HG03039 (cell line): ENCODE measurements around the gene ANO7.
A peak's percentile ranks its signal among the peaks of the same experiment; 100 is the strongest.

Source experiments
- ATAC-seq: cut with Tn5 transposase; IDR thresholded peaks from one replicate; pipeline ENCODE4 v1.9.1; 2021; ENCODE audit warnings: mild to moderate bottlenecking, moderate library complexity; ENCODE audit not compliant: unreplicated experiment

The ANO7 gene

GRCh38 chr2:241269707-241270520 lies 81.4 kb downstream of the ANO7 start:
- ATAC-seq, result no peak

GRCh38 chr2:241270531-241270930 lies 82.1 kb downstream of the ANO7 start:
- no peak for ATAC-seq

GRCh38 chr2:241271706-241272302 lies 83.3 kb downstream of the ANO7 start:
- peak; percentile 47 for ATAC-seq

DNA sequence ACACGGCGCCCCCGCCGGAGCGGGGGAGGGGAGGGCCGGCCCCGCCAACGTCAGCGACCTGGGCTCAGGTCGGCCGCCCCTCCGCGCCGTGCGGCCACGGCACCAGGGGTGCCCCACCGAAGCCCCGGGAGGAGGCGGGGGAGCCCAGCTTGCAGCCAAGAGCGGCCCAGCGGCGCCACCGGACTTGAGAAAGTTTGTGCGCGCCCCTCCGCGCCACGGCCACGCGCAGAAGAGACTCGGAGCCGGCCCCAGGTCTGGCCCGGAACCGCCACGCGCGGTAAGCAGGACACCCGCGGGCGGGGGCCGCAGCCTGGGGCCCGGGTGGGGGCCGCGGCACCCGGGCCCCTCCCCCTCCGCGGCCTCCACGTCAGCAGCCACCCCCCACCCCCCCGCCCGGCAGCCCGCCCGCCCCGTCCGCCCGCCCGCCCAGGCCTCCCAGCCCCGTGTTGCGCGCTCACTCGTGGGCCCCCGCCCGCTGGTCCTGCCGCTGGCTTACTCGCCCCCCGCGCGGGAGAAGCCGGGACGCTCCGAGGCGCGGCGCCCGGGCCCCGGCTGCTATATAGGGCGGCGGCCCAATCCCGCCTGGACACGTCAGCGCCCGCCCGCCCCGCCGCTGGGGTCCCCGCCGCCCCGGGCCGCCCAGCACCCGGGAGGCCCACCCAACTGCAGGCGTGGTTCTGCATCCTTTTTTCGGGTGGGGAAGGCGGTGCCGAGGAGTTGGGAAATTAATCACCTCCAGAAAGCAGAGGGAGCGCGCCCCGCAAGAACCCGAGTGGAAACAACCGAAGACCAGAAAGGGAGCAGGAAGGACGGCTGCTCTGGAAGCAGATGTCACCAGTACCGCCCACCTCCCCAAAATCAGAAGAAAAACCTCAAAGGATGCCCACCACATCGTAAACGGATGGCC lies 84.1 kb downstream of the ANO7 start:
- ATAC-seq, result peak; percentile 49

- no peak for ATAC-seq
These were observed 84.9 kb downstream of the ANO7 start for GRCh38 chr2:241273210-241274020.

DNA sequence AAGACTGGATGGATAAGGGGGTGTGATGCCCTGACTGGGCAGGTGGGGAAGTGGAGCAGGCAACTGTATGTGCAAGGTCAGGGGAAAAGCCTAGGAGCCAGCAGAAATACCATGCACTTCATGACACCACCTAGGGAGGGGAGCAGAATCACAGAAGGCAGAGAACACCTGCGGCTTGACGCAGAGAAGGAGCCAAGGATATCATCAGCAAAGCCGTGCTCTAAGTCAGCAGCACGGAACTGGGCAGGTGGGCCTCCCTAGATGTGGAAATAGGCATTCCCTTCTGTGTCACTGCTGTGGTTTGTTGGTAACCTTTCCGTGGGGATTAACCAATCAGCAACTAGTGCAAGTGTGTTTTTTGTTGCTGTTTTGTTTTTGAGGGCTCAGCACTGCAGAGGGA lies 85.7 kb downstream of the ANO7 start:
- ATAC-seq, result no peak
